Transverse colon (tissue), 4 donors: ENCODE data around the gene TBC1D17.

Experiments used
- CTCF ChIP-seq, 5 experiments: fragments of 200-600 bp in 3 of 5; fragments of 450-650 bp in 2 of 5; sonication (generic) in 3 of 5; IDR thresholded peaks; 1 replicate in 2 of 5; 2 replicates in 3 of 5; pipeline ENCODE4 v1.5.1; 2016 to 2017; ENCODE audit warnings: antibody characterized with exemption in 5 of 5, inconsistent platforms in 3 of 5, mild to moderate bottlenecking in 2 of 5, moderate library complexity in 1 of 5
- EP300 ChIP-seq: sonication (generic); formaldehyde crosslinking; IDR thresholded peaks from one replicate; pipeline ENCODE4 v1.6.1; 2017; ENCODE audit warnings: antibody characterized with exemption, low read depth
- POLR2AphosphoS5 ChIP-seq, 3 donors: sonication (generic); formaldehyde crosslinking; IDR thresholded peaks; one replicate each; pipeline ENCODE4 v1.6.1; 2016; ENCODE audit warnings: antibody characterized with exemption in 3 of 3

GRCh38 chr19:49830766-49831165 lies 46.7 kb upstream of the TBC1D17 start:
- no peak for TF ChIP-seq CTCF (IDR thresholded peaks at IDR 0.05)
- no peak for TF ChIP-seq POLR2AphosphoS5 (IDR thresholded peaks at IDR 0.05)
- TF ChIP-seq EP300: no peak
